K562 (cell line): ENCODE results near the gene SAMD3. TPM values are rescaled to one million over a fixed set of nuclear protein-coding genes. Genes with fewer than 3 reads are reported as not detected.

Experiments used
- ATAC-seq: fragments of 200-7000 bp; cut with Tn5 transposase; 3 replicates; pipeline ENCODE4 v1.9.1; 2020; ENCODE audit warnings: moderate library complexity
- BruUV-seq: library from RNA; stranded (reverse); fragments of 400-500 nt; replicated peaks from 2 replicates; lab custom pipeline; 2021; lab: Mats Ljungman, UMichigan
- CTCF ChIA-PET: fragments of 300-600 bp; formaldehyde crosslinking; extraction: SDS; loops from one replicate; lab custom pipeline; 2021; ENCODE audit warnings: low intra/inter-chr PET ratio; lab: Yijun Ruan, JAX
- POLR2A ChIA-PET: fragments of 300-600, 350-650 bp; sonication (Branson Sonifier 250); formaldehyde crosslinking; extraction: SDS; loops from one replicate; lab custom pipeline; 2021; ENCODE audit warnings: antibody characterized with exemption, inconsistent platforms; lab: Yijun Ruan, JAX
- DNase-seq, 4 experiments: peaks; one replicate each; pipeline versions ENCODE4 v3.0.0 to v3.0.0-alpha.2; 2011 to 2018; ENCODE audit warnings: low spot score in 3 of 4, mixed read lengths in 3 of 4; ENCODE audit errors: extremely low read depth in 1 of 4
- FAIRE-seq: peaks from 2 replicates; lab custom pipeline; 2011; peaks lifted over from hg19 to GRCh38; lab: Jason Lieb, UNC
- H2AFZ ChIP-seq: 2 replicates; pipeline ENCODE4 v1.6.0; 2011; ENCODE audit warnings: low read depth, low read length, control low read depth, inconsistent platforms
- H3K27ac ChIP-seq: fragments of 200-600 bp; 3 replicates; pipeline ENCODE4 v1.8.0; 2011; ENCODE audit warnings: low read depth, mild to moderate bottlenecking, control low read depth, inconsistent platforms, low read length, moderate library complexity, mixed read lengths; ENCODE audit errors: extremely low read depth
- H3K27me3 ChIP-seq, 2 experiments: fragments of 300-600 bp in 1 of 2; 2 replicates in 1 of 2; 3 replicates in 1 of 2; pipeline versions ENCODE4 v1.6.0 to v1.8.0; 2011; ENCODE audit warnings: inconsistent platforms in 2 of 2, low read length in 2 of 2, mild to moderate bottlenecking in 1 of 2, mixed read lengths in 1 of 2, moderate library complexity in 1 of 2; ENCODE audit not compliant: control insufficient read depth in 2 of 2, insufficient read depth in 2 of 2
- H3K36me3 ChIP-seq: fragments of 300-600 bp; 3 replicates; pipeline ENCODE4 v1.8.0; 2011; ENCODE audit warnings: mild to moderate bottlenecking, low read length, inconsistent platforms; ENCODE audit not compliant: control insufficient read depth, insufficient read depth
- H3K4me1 ChIP-seq, 2 experiments: fragments of 200-600 bp in 1 of 2; replicated peaks in 1 of 2; 2 replicates in 1 of 2; 3 replicates in 1 of 2; pipeline versions ENCODE4 v1.5.1 to v1.8.0; 2011; ENCODE audit warnings: inconsistent platforms in 2 of 2, low read length in 2 of 2, mild to moderate bottlenecking in 1 of 2, mixed read lengths in 1 of 2, moderate library complexity in 1 of 2; ENCODE audit not compliant: control insufficient read depth in 2 of 2, insufficient read depth in 2 of 2
- H3K4me2 ChIP-seq: 2 replicates; pipeline ENCODE4 v1.6.1; 2011; ENCODE audit warnings: low read length, control low read depth, inconsistent platforms, mixed read lengths; ENCODE audit not compliant: insufficient read depth
- H3K4me3 ChIP-seq: fragments of 200-600 bp; sonication (generic), shearing (Covaris generic); 2 replicates; pipeline ENCODE4 v1.5.1; 2016; ENCODE audit warnings: control low read depth, inconsistent platforms
- H3K79me2 ChIP-seq: fragments of 200-600 bp; 3 replicates; pipeline ENCODE4 v1.8.0; 2011; ENCODE audit warnings: low read length, inconsistent platforms; ENCODE audit not compliant: control insufficient read depth, insufficient read depth
- H3K9ac ChIP-seq, 2 experiments: 2 replicates each; pipeline versions ENCODE4 v1.6.0 to v1.6.1; 2011; ENCODE audit warnings: low read depth in 2 of 2, low read length in 2 of 2, control low read depth in 1 of 2, inconsistent platforms in 1 of 2, mild to moderate bottlenecking in 1 of 2, mixed read lengths in 1 of 2; ENCODE audit not compliant: insufficient read depth in 1 of 2
- H3K9me1 ChIP-seq: one replicate; pipeline ENCODE4 v1.6.0; 2011; ENCODE audit warnings: inconsistent platforms, mild to moderate bottlenecking, low read length, moderate library complexity; ENCODE audit not compliant: control insufficient read depth, insufficient read depth
- H3K9me3 ChIP-seq: replicated peaks from 2 replicates; pipeline ENCODE4 v1.5.1; 2011; ENCODE audit warnings: low read depth, low read length, inconsistent platforms; ENCODE audit not compliant: control insufficient read depth, insufficient read depth
- H4K20me1 ChIP-seq: replicated peaks from 2 replicates; pipeline ENCODE4 v1.6.1; 2011; ENCODE audit warnings: low read length, inconsistent platforms, mixed read lengths; ENCODE audit not compliant: control insufficient read depth, insufficient read depth
- HSF4 ChIP-seq: fragments of 250-450 bp; sonication (Bioruptor Pico); IDR thresholded peaks from 2 replicates; pipeline ENCODE4 v2.1.2; 2022; ENCODE audit warnings: mild to moderate bottlenecking, moderate library complexity, borderline replicate concordance
- POLR2B ChIP-seq: fragments of 450-650 bp; IDR thresholded peaks from 2 replicates; pipeline ENCODE4 v1.6.1; 2018; ENCODE audit warnings: low read depth; ENCODE audit not compliant: partially characterized antibody
- RB1 ChIP-seq: fragments of 450-650 bp; IDR thresholded peaks from 2 replicates; pipeline ENCODE4 v1.6.1; 2017; ENCODE audit warnings: low read depth, mild to moderate bottlenecking
- SIN3B ChIP-seq: fragments of 450-650 bp; IDR thresholded peaks from 2 replicates; pipeline ENCODE4 v1.6.1; 2017; ENCODE audit warnings: low read depth, mild to moderate bottlenecking, moderate library complexity
- SRSF3 ChIP-seq: fragments of 200-400 bp; formaldehyde crosslinking; IDR thresholded peaks from 2 replicates; pipeline ENCODE4 v1.6.1; 2016; ENCODE audit warnings: mild to moderate bottlenecking, low read length, moderate library complexity; ENCODE audit not compliant: insufficient read depth
- ZNF174 ChIP-seq: fragments of 250-450 bp; sonication (Bioruptor Pico); IDR thresholded peaks from 2 replicates; pipeline ENCODE4 v1.4.0; 2020; ENCODE audit warnings: mild to moderate bottlenecking
- ZNF77 ChIP-seq: fragments of 250-450 bp; sonication (Bioruptor Pico); IDR thresholded peaks from 2 replicates; pipeline ENCODE4 v1.5.0; 2020
- WGBS: fragments of 100-300 bp; shearing (Covaris generic); methylation state at CpG from one replicate; pipeline ENCODE4 v1.1.6; 2016; ENCODE audit warnings: low coverage, mixed read lengths; ENCODE audit not compliant: insufficient coverage; ENCODE audit errors: missing lambda C conversion rate; 5-methylcytosine and 5-hydroxymethylcytosine counted together
- in situ Hi-C: fragments of 300-500 bp; cut with MboI; formaldehyde crosslinking; loops from 4 replicates; pipeline ENCODE4 v1.15.0; 2018; ENCODE audit warnings: inconsistent platforms, mixed read lengths
- intact Hi-C: fragments of 100-400 bp; cut with micrococcal nuclease; formaldehyde crosslinking; loops from 2 replicates; pipeline ENCODE4 v1.14.2; 2022
- polyA plus RNA-seq, 8 experiments: library from polyadenylated mRNA; depleted of rRNA in 4 of 8; stranded (reverse) in 5 of 8; unstranded in 3 of 8; fragments of >200 nt; fragmentation: Nextera tagmentation in 2 of 8; fragmentation: Illumina TruSeq in 1 of 8; extraction: Ambion mirVana in 2 of 8; extraction: Trizol in 1 of 8; gene quantifications; 2 replicates each; pipeline versions ENCODE4 v1.2.1 to v1.2.3, GENCODE V29; 2011 to 2014; ENCODE audit warnings: inconsistent platforms in 1 of 8, missing spikeins in 1 of 8
- total RNA-seq, 7 experiments: library from RNA; depleted of rRNA in 6 of 7; stranded (reverse); fragments of >200 nt in 6 of 7; fragmentation: Illumina TruSeq in 2 of 7; extraction: Trizol in 2 of 7; gene quantifications; 2 replicates each; pipeline versions ENCODE4 v1.2.1 to v1.2.3, GENCODE V29; 2011 to 2021; ENCODE audit warnings: low replicate concordance in 1 of 7
- TF ChIP-seq, protein P1 (sequence below), 2 experiments: fragments of 450-650 bp in 1 of 2; IDR thresholded peaks; 2 replicates each; pipeline ENCODE4 v1.6.1; 2011 to 2017; ENCODE audit warnings: low read depth in 2 of 2, antibody characterized with exemption in 1 of 2, borderline replicate concordance in 1 of 2, low read length in 1 of 2, mild to moderate bottlenecking in 1 of 2, mixed read lengths in 1 of 2; ENCODE audit not compliant: control insufficient read depth in 1 of 2
- TF ChIP-seq, protein P2 (sequence below): fragments of 250-450 bp; sonication (Bioruptor Pico); IDR thresholded peaks from 2 replicates; pipeline ENCODE4 v1.8.0; 2021; ENCODE audit warnings: moderate library complexity, mild to moderate bottlenecking, inconsistent platforms

The SAMD3 gene
- total and polyA plus RNA-seq, 9 of the 15 experiments (the other 6 are each of a cell fraction or from before 2014, with no cell fraction given) = 0.03 to 0.21 (median 0.18) TPM; not detected in 5

GRCh38 chr6:130152908-130153510 lies 69.7 kb downstream of the SAMD3 start:
- 24% methylated on average over 6 of the region's 6 CpGs for WGBS
- H2AFZ ChIP-seq = peak overlapping the region; percentile 25; the same call in 1 of the 2 replicates
- BruUV-seq = no TSS peak
- no peaks in the 10 kb centered on the region; a peak in 1 of 5 replicates for H3K4me1 ChIP-seq
- POLR2A ChIA-PET = interaction anchor here (0.6 kb wide), 1 partner anchor 17 kb away, joined by 3 read pairs; no protein-coding TSS in a partner anchor
- in situ Hi-C loops (no loop called here), intact Hi-C loops (no loop called here)
- CTCF ChIA-PET = no interaction called here
- H3K9me3 ChIP-seq = no peaks in the 10 kb centered on the region
- no peak overlapping the region for H3K4me2 ChIP-seq
- H4K20me1 ChIP-seq = no peaks in the 10 kb centered on the region
- H3K4me3 ChIP-seq = no peak overlapping the region
- H3K9me1 ChIP-seq = no peaks in the 10 kb centered on the region
- TF ChIP-seq ZNF77 (CRISPR knock-in tag) = no peak
- no peak overlapping the region for H3K27ac ChIP-seq
- FAIRE-seq = no peak
- H3K9ac ChIP-seq = no peak overlapping the region
- no peaks in the 10 kb centered on the region for H3K36me3 ChIP-seq
- H3K79me2 ChIP-seq = no peaks in the 10 kb centered on the region
- no peaks in the 10 kb centered on the region for H3K27me3 ChIP-seq
- DNase-seq = no peak
- peak; percentile 47; the same call in 1 of the 3 replicates for ATAC-seq

DNA sequence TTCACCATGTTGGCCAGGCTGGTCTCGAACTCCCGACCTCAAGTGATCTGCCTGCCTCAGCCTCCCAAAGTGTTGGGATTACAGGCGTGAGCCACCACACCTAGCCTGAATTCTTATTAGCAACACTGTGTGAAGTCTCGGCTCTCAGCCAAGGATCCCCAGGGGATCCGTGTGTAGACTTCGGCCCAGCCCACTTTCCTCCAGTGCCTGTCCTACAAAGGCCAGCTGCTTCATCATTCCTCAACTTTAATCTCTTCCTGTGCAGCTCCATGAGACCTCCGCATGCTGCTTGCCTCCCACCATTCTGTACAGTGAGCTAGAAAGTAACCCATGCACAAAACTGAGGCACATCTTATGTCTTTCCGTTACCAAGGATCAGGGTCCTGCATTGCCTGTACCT lies 71.8 kb downstream of the SAMD3 start:
- H3K27ac ChIP-seq = no peak overlapping the region
- no peaks in the 10 kb centered on the region for H3K27me3 ChIP-seq
- H4K20me1 ChIP-seq = no peaks in the 10 kb centered on the region
- 8% methylated on average over 7 of the region's 8 CpGs for WGBS
- no peaks in the 10 kb centered on the region for H3K9me3 ChIP-seq
- BruUV-seq = no TSS peak
- no peak for FAIRE-seq
- intact Hi-C loops (no loop called here), in situ Hi-C loops (no loop called here)
- no peaks in the 10 kb centered on the region for H3K79me2 ChIP-seq
- no peak overlapping the region for H2AFZ ChIP-seq
- H3K4me1 ChIP-seq = no peaks in the 10 kb centered on the region; a peak in 1 of 5 replicates
- no peak overlapping the region for H3K9ac ChIP-seq
- no peak overlapping the region for H3K4me2 ChIP-seq
- POLR2A ChIA-PET = no interaction called here
- DNase-seq = peak in 1 of 4 experiments; percentile 7
- H3K9me1 ChIP-seq = no peaks in the 10 kb centered on the region
- no peak overlapping the region for H3K4me3 ChIP-seq
- CTCF ChIA-PET = no interaction called here
- no peaks in the 10 kb centered on the region for H3K36me3 ChIP-seq
- peak; percentile 37; the same call in 1 of the 3 replicates for ATAC-seq
- no peak for TF ChIP-seq POLR2B
- TF ChIP-seq ZNF174 = no peak
- TF ChIP-seq, protein P1, sequence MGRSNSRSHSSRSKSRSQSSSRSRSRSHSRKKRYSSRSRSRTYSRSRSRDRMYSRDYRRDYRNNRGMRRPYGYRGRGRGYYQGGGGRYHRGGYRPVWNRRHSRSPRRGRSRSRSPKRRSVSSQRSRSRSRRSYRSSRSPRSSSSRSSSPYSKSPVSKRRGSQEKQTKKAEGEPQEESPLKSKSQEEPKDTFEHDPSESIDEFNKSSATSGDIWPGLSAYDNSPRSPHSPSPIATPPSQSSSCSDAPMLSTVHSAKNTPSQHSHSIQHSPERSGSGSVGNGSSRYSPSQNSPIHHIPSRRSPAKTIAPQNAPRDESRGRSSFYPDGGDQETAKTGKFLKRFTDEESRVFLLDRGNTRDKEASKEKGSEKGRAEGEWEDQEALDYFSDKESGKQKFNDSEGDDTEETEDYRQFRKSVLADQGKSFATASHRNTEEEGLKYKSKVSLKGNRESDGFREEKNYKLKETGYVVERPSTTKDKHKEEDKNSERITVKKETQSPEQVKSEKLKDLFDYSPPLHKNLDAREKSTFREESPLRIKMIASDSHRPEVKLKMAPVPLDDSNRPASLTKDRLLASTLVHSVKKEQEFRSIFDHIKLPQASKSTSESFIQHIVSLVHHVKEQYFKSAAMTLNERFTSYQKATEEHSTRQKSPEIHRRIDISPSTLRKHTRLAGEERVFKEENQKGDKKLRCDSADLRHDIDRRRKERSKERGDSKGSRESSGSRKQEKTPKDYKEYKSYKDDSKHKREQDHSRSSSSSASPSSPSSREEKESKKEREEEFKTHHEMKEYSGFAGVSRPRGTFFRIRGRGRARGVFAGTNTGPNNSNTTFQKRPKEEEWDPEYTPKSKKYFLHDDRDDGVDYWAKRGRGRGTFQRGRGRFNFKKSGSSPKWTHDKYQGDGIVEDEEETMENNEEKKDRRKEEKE (IDR thresholded peaks at IDR 0.05; ENCODE audit: borderline replicate concordance in 1 of 2, control insufficient read depth in 1 of 2, low read depth in 2 of 2, low read length in 1 of 2) = no peak
- TF ChIP-seq SIN3B = no peak
- TF ChIP-seq, protein P2, sequence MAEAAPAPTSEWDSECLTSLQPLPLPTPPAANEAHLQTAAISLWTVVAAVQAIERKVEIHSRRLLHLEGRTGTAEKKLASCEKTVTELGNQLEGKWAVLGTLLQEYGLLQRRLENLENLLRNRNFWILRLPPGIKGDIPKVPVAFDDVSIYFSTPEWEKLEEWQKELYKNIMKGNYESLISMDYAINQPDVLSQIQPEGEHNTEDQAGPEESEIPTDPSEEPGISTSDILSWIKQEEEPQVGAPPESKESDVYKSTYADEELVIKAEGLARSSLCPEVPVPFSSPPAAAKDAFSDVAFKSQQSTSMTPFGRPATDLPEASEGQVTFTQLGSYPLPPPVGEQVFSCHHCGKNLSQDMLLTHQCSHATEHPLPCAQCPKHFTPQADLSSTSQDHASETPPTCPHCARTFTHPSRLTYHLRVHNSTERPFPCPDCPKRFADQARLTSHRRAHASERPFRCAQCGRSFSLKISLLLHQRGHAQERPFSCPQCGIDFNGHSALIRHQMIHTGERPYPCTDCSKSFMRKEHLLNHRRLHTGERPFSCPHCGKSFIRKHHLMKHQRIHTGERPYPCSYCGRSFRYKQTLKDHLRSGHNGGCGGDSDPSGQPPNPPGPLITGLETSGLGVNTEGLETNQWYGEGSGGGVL (CRISPR knock-in tag) = no peak
- TF ChIP-seq HSF4 = no peak
- TF ChIP-seq RB1 = no peak
- no peak for TF ChIP-seq SRSF3
